ENCODE measurements around the gene ATP5F1C. TPM values are rescaled to one million over a fixed set of nuclear protein-coding genes. Genes with fewer than 3 reads are reported as not detected.
A peak's percentile ranks its signal among the peaks of the same experiment; 100 is the strongest.

The ATP5F1C gene
- total RNA-seq, 1 experiment from 2014 or later, result 280 TPM

GRCh38 chr10:7813481-7813880, 25.5 kb downstream of the ATP5F1C start:
- no peaks in the 10 kb centered on the region; a peak in 1 of 7 replicates for H3K36me3 Mint-ChIP-seq (ENCODE audit: insufficient read depth in 1 of 3, low read depth in 3 of 3)
- no peak overlapping the region for H3T11ph ChIP-seq (ENCODE audit: low read length)
- H3K27me3 ChIP-seq (ENCODE audit: insufficient read depth, low read length), result no peaks in the 10 kb centered on the region
- H3K9me3 Mint-ChIP-seq, result no peaks in the 10 kb centered on the region
- no peak overlapping the region for H3K18ac ChIP-seq (ENCODE audit: insufficient read length, low read depth, low read length)
- TF ChIP-seq CTCF (conservative IDR thresholded peaks at IDR 0.05), result peak; percentile 28; the same call in 2 of the 3 replicates
- no peak overlapping the region for H4K91ac ChIP-seq (ENCODE audit: insufficient read length, low read depth, low read length)
- H3K9ac ChIP-seq (ENCODE audit: extremely low read depth, insufficient read length, low read length), result no peak overlapping the region
- DNase-seq, result no peak
- H3K27ac Mint-ChIP-seq, result no peak overlapping the region; a peak in 1 of 7 replicates
- no CpG with 5 or more reads among the region's 3 CpGs for WGBS (ENCODE audit: extremely low coverage, insufficient read length, low lambda C conversion rate)
- H3K4me1 Mint-ChIP-seq, result peaks cover 16 to 18% of the 10 kb centered on the region in 2 experiments
- H4K20me1 ChIP-seq (ENCODE audit: control insufficient read depth, insufficient read depth, insufficient read length), result no peaks in the 10 kb centered on the region
- H3K4me2 ChIP-seq (ENCODE audit: insufficient read depth, insufficient read length, low read length), result no peak overlapping the region
- H4K8ac ChIP-seq (replicated peaks; ENCODE audit: insufficient read length, low read depth, low read length), result no peak overlapping the region
- peaks cover 2% of the 10 kb centered on the region for H3K23me2 ChIP-seq (ENCODE audit: insufficient read length, low read depth, low read length, poor library complexity, severe bottlenecking)
- H2BK5ac ChIP-seq (ENCODE audit: insufficient read length, low read length), result no peak overlapping the region
- no peaks in the 10 kb centered on the region for H3K79me2 ChIP-seq (ENCODE audit: insufficient read depth, low read length)
- H3K23ac ChIP-seq (ENCODE audit: insufficient read length, low read depth, low read length), result no peak overlapping the region
- no peak overlapping the region for H3K4me3 Mint-ChIP-seq
- H3K56ac ChIP-seq (ENCODE audit: insufficient read length, low read depth, low read length), result no peak overlapping the region
- H2BK20ac ChIP-seq (ENCODE audit: low read depth, low read length, poor library complexity, severe bottlenecking), result no peak overlapping the region
- H2BK12ac ChIP-seq (ENCODE audit: insufficient read length, low read depth, low read length), result no peak overlapping the region
- no peak overlapping the region for H3K4ac ChIP-seq (ENCODE audit: low read depth, low read length)
- H3K4me1 ChIP-seq (ENCODE audit: insufficient read depth, low read length), result 0 out of 2 replicates have a peak, but pooled peaks cover 2% of the 10 kb centered on the region
- H2BK120ac ChIP-seq (ENCODE audit: low read depth, low read length, poor library complexity, severe bottlenecking), result no peak overlapping the region
- no peak overlapping the region for H3K14ac ChIP-seq (ENCODE audit: insufficient read depth, low read length)
- no peak overlapping the region for H2AFZ ChIP-seq (ENCODE audit: low read length)
- H3K79me1 ChIP-seq (ENCODE audit: insufficient read depth, low read depth, low read length, poor library complexity, severe bottlenecking), result no peaks in the 10 kb centered on the region
- H4K5ac ChIP-seq (ENCODE audit: insufficient read length, low read depth, low read length), result no peak overlapping the region
- H2AK5ac ChIP-seq (ENCODE audit: insufficient read length, low read length), result no peak overlapping the region
- peaks cover 16% of the 10 kb centered on the region for H3K27me3 Mint-ChIP-seq (ENCODE audit: low read depth)
- H2BK15ac ChIP-seq (ENCODE audit: low read depth, low read length), result no peak overlapping the region
- H3K27ac ChIP-seq (ENCODE audit: insufficient read length, low read depth, low read length), result no peak overlapping the region
- no peaks in the 10 kb centered on the region for H3K9me3 ChIP-seq (ENCODE audit: control insufficient read depth, low read depth, low read length)

All from H9 (cell line).